KMS-11 (cell line): ENCODE results near the gene RPL32.
A peak's percentile ranks its signal among the peaks of the same experiment; 100 is the strongest.

ENCODE experiments used
- H2AFZ ChIP-seq: fragments of 200-600 bp; sonication (generic); 2 replicates; pipeline ENCODE4 v1.6.1; 2016; ENCODE audit warnings: antibody characterized with exemption, mixed run types, low read depth
- H3K27ac ChIP-seq: fragments of 200-600 bp; sonication (generic); 2 replicates; pipeline ENCODE4 v1.6.1; 2016; ENCODE audit warnings: mild to moderate bottlenecking, mixed run types
- H3K27me3 ChIP-seq: fragments of 200-600 bp; sonication (generic); 2 replicates; pipeline ENCODE4 v1.6.1; 2017; ENCODE audit warnings: mild to moderate bottlenecking, low read depth, mixed run types, moderate library complexity; ENCODE audit not compliant: insufficient read depth
- H3K36me3 ChIP-seq: fragments of 200-600 bp; sonication (generic); 2 replicates; pipeline ENCODE4 v1.6.1; 2017; ENCODE audit warnings: mild to moderate bottlenecking, mixed run types; ENCODE audit not compliant: insufficient read depth
- H3K4me1 ChIP-seq: fragments of 200-600 bp; sonication (generic); 2 replicates; pipeline ENCODE4 v1.6.1; 2016; ENCODE audit warnings: mild to moderate bottlenecking, low read depth, mixed run types; ENCODE audit not compliant: poor library complexity, severe bottlenecking
- H3K4me2 ChIP-seq: fragments of 200-600 bp; sonication (generic); 2 replicates; pipeline ENCODE4 v1.7.0; 2016; ENCODE audit warnings: mild to moderate bottlenecking, mixed run types
- H3K4me3 ChIP-seq: fragments of 200-600 bp; sonication (generic); IDR thresholded peaks from 2 replicates; pipeline ENCODE4 v1.6.1; 2017; ENCODE audit warnings: low read depth, low read length, mixed read lengths; ENCODE audit not compliant: insufficient read depth
- H3K79me2 ChIP-seq: fragments of 200-600 bp; sonication (generic); 2 replicates; pipeline ENCODE4 v1.6.1; 2016; ENCODE audit warnings: low read depth, mixed run types; ENCODE audit not compliant: insufficient read depth
- H3K9ac ChIP-seq: fragments of 200-600 bp; sonication (generic); 2 replicates; pipeline ENCODE4 v1.6.1; 2016; ENCODE audit warnings: mild to moderate bottlenecking, mixed run types
- H4K20me1 ChIP-seq: fragments of 200-600 bp; sonication (generic); 2 replicates; pipeline ENCODE4 v1.6.1; 2016; ENCODE audit warnings: mild to moderate bottlenecking, mixed run types; ENCODE audit not compliant: insufficient read depth
- CTCF ChIP-seq: fragments of 200-600 bp; sonication (generic); conservative IDR thresholded peaks from 2 replicates; pipeline ENCODE4 v1.6.1; 2017; ENCODE audit warnings: low read depth, mild to moderate bottlenecking, antibody characterized with exemption, low read length, moderate library complexity, mixed read lengths

RPL32 gene

DNA sequence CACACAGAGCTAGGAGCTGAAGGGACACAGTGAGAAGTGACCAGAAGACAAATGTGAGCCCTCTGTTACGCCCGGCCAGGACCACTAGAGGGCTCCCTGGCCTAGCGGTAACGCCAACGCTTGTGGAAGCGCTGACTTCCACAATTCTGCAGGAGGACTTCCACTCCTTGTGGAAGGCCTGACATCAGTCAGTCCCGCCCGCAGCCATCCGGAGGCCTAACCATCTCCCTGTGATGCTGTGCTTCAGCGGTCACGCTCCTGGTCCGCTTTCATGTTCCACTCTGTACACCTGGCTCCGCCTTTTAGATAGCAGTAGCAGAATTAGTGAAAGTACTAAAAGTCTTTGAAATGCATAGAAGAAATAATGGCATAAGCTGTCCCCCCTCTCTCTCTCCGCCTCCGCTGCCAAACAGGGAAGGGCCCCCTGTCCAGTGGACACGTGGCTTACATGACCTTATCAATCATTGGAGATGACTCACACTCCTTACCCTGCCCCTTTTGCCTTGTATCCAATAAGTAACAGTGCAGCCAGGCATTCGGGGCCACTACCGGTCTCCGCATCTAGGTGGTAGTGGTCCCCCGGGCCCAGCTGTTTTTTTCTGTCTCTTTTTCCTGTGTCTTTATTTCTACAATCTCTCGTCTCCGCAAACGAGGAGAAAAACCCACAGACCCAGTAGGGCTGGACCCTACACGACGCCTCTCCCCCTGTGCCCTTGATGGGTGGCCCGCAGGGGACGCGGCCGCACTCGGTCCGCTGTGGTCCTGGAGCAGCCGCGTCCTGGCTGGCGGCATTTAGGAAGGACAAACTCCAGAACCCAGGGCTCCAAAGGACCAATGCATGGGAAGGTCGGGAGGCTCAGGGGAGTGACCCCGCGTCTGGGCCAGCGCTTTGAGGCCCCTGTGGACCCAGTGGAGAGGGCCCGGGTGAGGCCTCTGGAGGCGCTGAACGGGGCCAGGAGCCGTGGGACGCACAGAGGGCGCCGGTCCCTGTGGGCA, 27.0 kb upstream of the RPL32 start:
- H3K4me1 ChIP-seq: peaks cover 6% of the 10 kb centered on the region
- H3K36me3 ChIP-seq: no peaks in the 10 kb centered on the region
- H3K9ac ChIP-seq: no peak overlapping the region
- peak overlapping the region; percentile 58; the same call in 1 of the 2 replicates for H2AFZ ChIP-seq
- peak; percentile 48 for TF ChIP-seq CTCF
- peak overlapping the region; percentile 46; the same call in 1 of the 2 replicates for H3K4me2 ChIP-seq
- H4K20me1 ChIP-seq: no peaks in the 10 kb centered on the region
- H3K27me3 ChIP-seq: no peaks in the 10 kb centered on the region
- H3K27ac ChIP-seq: no peak overlapping the region
- no peak overlapping the region for H3K4me3 ChIP-seq
- H3K79me2 ChIP-seq: no peaks in the 10 kb centered on the region

GRCh38 chr3:12866836-12867235, 25.5 kb upstream of the RPL32 start:
- Histone ChIP-seq H3K79me2 (no peaks in the 10 kb centered on the region), H3K4me2 (no peak overlapping the region), H3K4me1 (peaks cover 6% of the 10 kb centered on the region), H3K9ac (no peak overlapping the region), H3K4me3 (no peak overlapping the region), H4K20me1 (no peaks in the 10 kb centered on the region), H3K27ac (no peak overlapping the region), H2AFZ (no peak overlapping the region), H3K27me3 (no peaks in the 10 kb centered on the region), H3K36me3 (no peaks in the 10 kb centered on the region)
- TF ChIP-seq CTCF: no peak

- H3K36me3 ChIP-seq: no peaks in the 10 kb centered on the region
Observed at GRCh38 chr3:12865271-12865670, 23.9 kb upstream of the RPL32 start.

DNA sequence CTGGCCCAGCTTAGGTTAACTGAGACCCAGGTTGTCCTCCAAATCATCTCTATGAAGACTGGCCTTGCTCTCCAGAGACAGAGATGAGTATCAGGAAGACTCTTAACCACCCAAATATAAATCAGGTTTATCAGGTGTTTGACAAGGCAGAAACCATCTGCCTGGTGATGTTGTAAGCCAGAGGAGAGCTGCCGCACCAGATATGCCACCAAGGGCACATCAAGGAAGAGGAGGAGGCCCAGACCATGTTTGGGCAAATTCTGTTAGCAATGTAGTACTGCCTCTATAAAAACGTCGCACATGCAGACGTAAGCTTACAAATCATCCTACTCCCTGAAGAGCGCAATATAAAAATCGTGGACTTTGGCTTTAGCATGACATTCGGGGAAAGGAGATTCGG, 21.0 kb upstream of the RPL32 start:
- no peak for TF ChIP-seq CTCF
- Histone ChIP-seq H3K4me2 (no peak overlapping the region), H3K4me1 (no peaks in the 10 kb centered on the region), H2AFZ (no peak overlapping the region), H3K79me2 (no peaks in the 10 kb centered on the region), H3K4me3 (no peak overlapping the region), H3K27ac (no peak overlapping the region), H4K20me1 (no peaks in the 10 kb centered on the region), H3K27me3 (no peaks in the 10 kb centered on the region), H3K9ac (no peak overlapping the region), H3K36me3 (no peaks in the 10 kb centered on the region)

More at GRCh38 chr3:12865271-12865670, 23.9 kb upstream of the RPL32 start:
- H3K4me3 ChIP-seq: no peak overlapping the region
- H3K79me2 ChIP-seq: no peaks in the 10 kb centered on the region
- H3K4me1 ChIP-seq: no peaks in the 10 kb centered on the region
- H2AFZ ChIP-seq: no peak overlapping the region
- no peak overlapping the region for H3K27ac ChIP-seq
- H3K4me2 ChIP-seq: no peak overlapping the region
- TF ChIP-seq CTCF: no peak
- H3K27me3 ChIP-seq: no peaks in the 10 kb centered on the region
- H3K9ac ChIP-seq: no peak overlapping the region
- no peaks in the 10 kb centered on the region for H4K20me1 ChIP-seq
